Osteoblast (primary cell): ENCODE measurements around the gene NBAS. TPM values are rescaled to one million over a fixed set of nuclear protein-coding genes. Genes with fewer than 3 reads are reported as not detected.
"Not testable (repeated sequence)": the region's sequence is repeated elsewhere in the genome, so short reads cannot be mapped to it uniquely, and the experiment has no call there.

ENCODE experiments used
- DNase-seq: peaks from one replicate; pipeline ENCODE4 v3.0.0; 2011; ENCODE audit warnings: low spot score, mixed read lengths; ENCODE audit not compliant: insufficient read length; ENCODE audit errors: missing footprints
- H2AFZ ChIP-seq: 2 replicates; pipeline ENCODE4 v1.6.0; 2011; ENCODE audit warnings: mild to moderate bottlenecking, low read length
- H3K27ac ChIP-seq: 2 replicates; pipeline ENCODE4 v1.5.1; 2011; ENCODE audit warnings: mild to moderate bottlenecking, low read depth, low read length, moderate library complexity
- H3K27me3 ChIP-seq: 2 replicates; pipeline ENCODE4 v1.6.0; 2012; ENCODE audit warnings: mild to moderate bottlenecking, control low read depth, inconsistent platforms, low read length, moderate library complexity; ENCODE audit not compliant: insufficient read depth
- H3K36me3 ChIP-seq: 2 replicates; pipeline ENCODE4 v1.5.1; 2011; ENCODE audit warnings: mild to moderate bottlenecking, low read length, control low read depth, moderate library complexity; ENCODE audit not compliant: insufficient read depth
- H3K4me1 ChIP-seq: 2 replicates; pipeline ENCODE4 v1.5.1; 2011; ENCODE audit warnings: mild to moderate bottlenecking, low read length, control low read depth, moderate library complexity; ENCODE audit not compliant: insufficient read depth
- H3K4me2 ChIP-seq: 2 replicates; pipeline ENCODE4 v1.6.0; 2011; ENCODE audit warnings: mild to moderate bottlenecking, low read length; ENCODE audit not compliant: insufficient read depth
- H3K4me3 ChIP-seq: fragments of 200-600 bp; sonication (generic); 3 replicates; pipeline ENCODE4 v1.5.1; 2012; ENCODE audit warnings: mild to moderate bottlenecking, low read length, inconsistent platforms; ENCODE audit not compliant: insufficient read depth
- H3K79me2 ChIP-seq: 2 replicates; pipeline ENCODE4 v1.6.0; 2012; ENCODE audit warnings: mild to moderate bottlenecking, low read length, control low read depth, inconsistent platforms; ENCODE audit not compliant: insufficient read depth
- H3K9me3 ChIP-seq: 2 replicates; pipeline ENCODE4 v1.5.1; 2011; ENCODE audit warnings: low read depth, low read length, control low read depth
- H4K20me1 ChIP-seq: 2 replicates; pipeline ENCODE4 v1.6.0; 2012; ENCODE audit warnings: mild to moderate bottlenecking, low read length, control low read depth; ENCODE audit not compliant: insufficient read depth
- CTCF ChIP-seq: IDR thresholded peaks from 2 replicates; pipeline ENCODE4 v1.5.1; 2011; ENCODE audit warnings: mild to moderate bottlenecking, low read depth, low read length, moderate library complexity; ENCODE audit errors: extremely low read depth
- total RNA-seq: library from RNA; depleted of rRNA; stranded (reverse); fragments of >200 nt; gene quantifications from 2 replicates; pipeline ENCODE4 v1.2.3, GENCODE V29; 2012

NBAS gene
- total RNA-seq, 1 donor = 98.1 TPM

DNA sequence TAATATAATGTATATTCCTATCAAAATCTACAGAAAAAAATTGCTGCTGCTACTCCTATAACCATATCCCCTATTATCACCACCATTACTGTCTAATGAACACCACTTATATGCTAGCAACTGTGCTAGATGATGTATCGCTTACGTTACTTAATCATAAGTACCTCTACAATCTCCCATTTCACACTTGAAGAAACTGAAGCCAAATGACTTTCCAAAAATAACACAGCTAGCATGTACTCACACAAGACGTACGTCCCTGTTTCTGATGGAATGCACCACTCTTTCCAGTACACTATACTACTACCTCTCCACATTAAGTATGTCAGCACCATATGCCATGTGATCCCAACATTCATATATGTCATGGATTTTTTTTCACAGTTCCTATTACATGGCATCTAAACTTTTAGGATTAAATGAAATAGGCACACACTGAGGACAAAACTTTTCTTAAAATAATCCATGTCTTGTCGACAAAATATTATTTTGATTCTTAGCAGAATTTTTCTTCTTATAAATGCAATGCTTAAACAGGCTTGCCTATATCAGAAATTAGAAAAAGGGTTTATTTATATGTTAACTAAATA lies 112.8 kb downstream of the NBAS start:
- DNase-seq = no peak
- Histone ChIP-seq H3K4me2 (no peak overlapping the region), H2AFZ (no peak overlapping the region), H3K4me1 (no peaks in the 10 kb centered on the region), H3K4me3 (no peak overlapping the region), H3K36me3 (no peaks in the 10 kb centered on the region), H3K27ac (no peak overlapping the region), H3K27me3 (no peaks in the 10 kb centered on the region), H4K20me1 (no peaks in the 10 kb centered on the region), H3K79me2 (peaks cover 5% of the 10 kb centered on the region), H3K9me3 (no peaks in the 10 kb centered on the region)
- TF ChIP-seq CTCF = no peak

DNA sequence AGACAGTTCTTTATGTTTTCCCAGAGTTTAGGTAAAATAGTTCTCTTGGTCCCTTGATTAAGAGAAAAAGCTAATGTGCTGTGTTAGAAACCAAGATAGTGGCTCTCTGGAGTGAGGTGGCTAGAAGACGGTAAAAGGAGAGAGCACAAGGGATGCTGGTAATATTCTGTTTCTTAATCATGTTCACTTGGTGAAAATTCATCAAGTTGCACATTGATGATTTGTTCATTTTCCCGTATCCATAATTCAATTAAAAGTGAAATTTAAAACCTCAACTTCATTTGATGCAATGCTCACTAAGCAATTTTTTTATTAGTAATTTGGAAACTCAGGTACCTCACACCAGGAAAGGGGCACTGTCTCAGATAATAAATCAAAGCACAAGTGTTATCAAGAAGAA lies 113.8 kb downstream of the NBAS start:
- no peaks in the 10 kb centered on the region for H3K36me3 ChIP-seq
- no peak overlapping the region for H3K27ac ChIP-seq
- no peak overlapping the region for H3K4me2 ChIP-seq
- H3K27me3 ChIP-seq = no peaks in the 10 kb centered on the region
- H2AFZ ChIP-seq = no peak overlapping the region
- no peaks in the 10 kb centered on the region for H3K9me3 ChIP-seq
- H4K20me1 ChIP-seq = no peaks in the 10 kb centered on the region
- H3K4me3 ChIP-seq = no peak overlapping the region
- TF ChIP-seq CTCF = no peak
- DNase-seq = no peak
- H3K4me1 ChIP-seq = no peaks in the 10 kb centered on the region
- peaks cover 5% of the 10 kb centered on the region for H3K79me2 ChIP-seq

DNA sequence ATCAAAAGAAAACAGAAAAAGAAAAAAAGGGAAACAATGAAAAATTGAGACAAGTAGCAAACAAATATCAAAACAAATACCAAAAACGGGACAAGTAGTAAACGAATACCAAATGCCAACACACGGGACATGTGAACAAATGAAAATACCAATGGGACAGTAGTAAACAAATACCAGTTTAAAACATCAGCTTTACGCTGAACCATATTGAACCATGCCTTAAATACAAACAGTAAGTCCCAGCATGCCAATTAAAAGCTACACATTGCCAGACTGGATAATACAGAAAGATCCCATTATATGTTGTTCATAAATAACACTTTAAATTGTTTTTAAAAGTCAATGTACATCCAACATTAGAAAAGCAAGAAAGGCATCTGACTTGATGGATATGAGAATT lies 114.2 kb downstream of the NBAS start:
- Histone ChIP-seq H3K79me2 (peaks cover 5% of the 10 kb centered on the region), H3K36me3 (no peaks in the 10 kb centered on the region), H3K27me3 (no peaks in the 10 kb centered on the region), H2AFZ (no peak overlapping the region), H3K4me2 (no peak overlapping the region), H3K4me1 (no peaks in the 10 kb centered on the region), H4K20me1 (no peaks in the 10 kb centered on the region), H3K27ac (no peak overlapping the region), H3K9me3 (no peaks in the 10 kb centered on the region), H3K4me3 (no peak overlapping the region)
- TF ChIP-seq CTCF = no peak
- no peak for DNase-seq

GRCh38 chr2:15445891-15446562 lies 115.1 kb downstream of the NBAS start:
- TF ChIP-seq CTCF = no peak
- H3K27me3 ChIP-seq = no peaks in the 10 kb centered on the region
- no peaks in the 10 kb centered on the region for H3K9me3 ChIP-seq
- H3K4me2 ChIP-seq = no peak overlapping the region
- peaks cover 5% of the 10 kb centered on the region for H3K79me2 ChIP-seq
- no peak overlapping the region for H3K27ac ChIP-seq
- H4K20me1 ChIP-seq = no peaks in the 10 kb centered on the region
- DNase-seq = no peak
- no peaks in the 10 kb centered on the region for H3K4me1 ChIP-seq
- no peak overlapping the region for H3K4me3 ChIP-seq
- H3K36me3 ChIP-seq = no peaks in the 10 kb centered on the region
- H2AFZ ChIP-seq = no peak overlapping the region

DNA sequence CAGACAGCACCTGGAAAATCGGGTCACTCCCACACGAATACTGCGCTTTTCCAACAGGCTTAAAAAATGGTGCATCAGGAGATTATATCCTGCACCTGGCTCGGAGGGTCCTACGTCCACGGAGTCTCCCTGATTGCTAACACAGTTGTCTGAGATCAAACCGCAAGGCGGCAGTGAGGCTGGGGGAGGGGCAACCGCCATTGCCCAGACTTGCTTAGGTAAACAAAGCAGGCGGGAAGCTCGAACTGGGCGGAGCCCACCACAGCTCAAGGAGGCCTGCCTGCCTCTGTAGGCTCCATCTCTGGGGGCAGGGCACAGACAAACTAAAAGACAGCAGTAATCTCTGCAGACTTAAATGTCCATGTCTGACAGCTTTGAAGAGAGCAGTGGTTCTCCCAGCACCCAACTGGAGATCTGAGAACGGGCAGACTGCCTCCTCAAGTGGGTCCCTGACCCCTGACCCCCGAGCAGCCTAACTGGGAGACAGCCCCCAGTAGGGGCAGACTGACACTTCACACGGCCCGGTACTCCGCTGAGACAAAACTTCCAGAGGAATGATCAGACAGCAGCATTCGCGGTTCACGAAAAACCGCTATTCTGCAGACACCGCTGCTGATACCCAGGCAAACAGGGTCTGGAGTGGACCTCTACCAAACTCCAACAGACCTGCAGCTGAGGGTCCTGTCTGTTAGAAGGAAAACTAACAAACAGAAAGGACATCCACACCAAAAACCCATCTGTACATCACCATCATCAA lies 121.2 kb downstream of the NBAS start:
- not testable (repeated sequence) for H2AFZ ChIP-seq, H3K4me3 ChIP-seq, H3K27ac ChIP-seq, H3K4me1 ChIP-seq, H3K36me3 ChIP-seq, H3K27me3 ChIP-seq, H3K9me3 ChIP-seq, H4K20me1 ChIP-seq, H3K79me2 ChIP-seq, H3K4me2 ChIP-seq, DNase-seq

DNA sequence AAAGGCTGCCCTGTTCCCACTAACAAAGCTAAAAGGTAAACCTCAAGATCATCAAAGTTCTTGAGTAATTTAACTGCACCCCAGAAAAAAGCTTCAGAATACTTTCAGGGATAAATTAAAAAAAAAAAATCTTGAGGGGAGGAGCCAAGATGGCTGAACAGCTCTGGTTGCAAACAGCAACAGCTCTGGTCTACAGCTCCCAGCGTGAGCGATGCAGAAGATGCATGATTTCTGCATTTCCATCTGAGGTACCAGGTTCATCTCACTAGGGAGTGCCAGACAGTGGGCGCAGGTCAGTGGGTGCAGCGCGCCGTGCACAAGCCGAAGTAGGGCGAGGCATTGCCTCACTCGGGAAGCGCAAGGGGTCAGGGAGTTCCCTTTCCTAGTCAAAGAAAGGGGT lies 121.8 kb downstream of the NBAS start:
- H3K27ac ChIP-seq, H3K4me1 ChIP-seq, H3K4me2 ChIP-seq: not testable (repeated sequence)

More for the DNA sequence above, 121.8 kb downstream of the NBAS start:
- not testable (repeated sequence) for H3K36me3 ChIP-seq, DNase-seq, H4K20me1 ChIP-seq, H3K79me2 ChIP-seq, H3K9me3 ChIP-seq, H3K4me3 ChIP-seq, H3K27me3 ChIP-seq, H2AFZ ChIP-seq
